GM23248 (cell line): ENCODE data around the gene TKT.

Experiments
- EZH2 ChIP-seq: fragments of 200-600 bp; sonication (generic); IDR thresholded peaks from 2 replicates; pipeline ENCODE4 v1.6.1; 2018; ENCODE audit warnings: antibody characterized with exemption, mild to moderate bottlenecking; ENCODE audit not compliant: insufficient read depth, poor library complexity, severe bottlenecking
- EZH2phosphoT487 ChIP-seq: fragments of 200-600 bp; sonication (generic); IDR thresholded peaks from 2 replicates; pipeline ENCODE4 v1.6.1; 2018; ENCODE audit warnings: antibody characterized with exemption, moderate library complexity, mild to moderate bottlenecking, low read depth; ENCODE audit not compliant: insufficient read depth

- TF ChIP-seq EZH2phosphoT487 (no peak), EZH2 (no peak)
Measured at GRCh38 chr3:53250453-53250852, 5.4 kb downstream of the TKT start.
